ENCODE results near the gene TSHZ2.

TSHZ2 gene

DNA sequence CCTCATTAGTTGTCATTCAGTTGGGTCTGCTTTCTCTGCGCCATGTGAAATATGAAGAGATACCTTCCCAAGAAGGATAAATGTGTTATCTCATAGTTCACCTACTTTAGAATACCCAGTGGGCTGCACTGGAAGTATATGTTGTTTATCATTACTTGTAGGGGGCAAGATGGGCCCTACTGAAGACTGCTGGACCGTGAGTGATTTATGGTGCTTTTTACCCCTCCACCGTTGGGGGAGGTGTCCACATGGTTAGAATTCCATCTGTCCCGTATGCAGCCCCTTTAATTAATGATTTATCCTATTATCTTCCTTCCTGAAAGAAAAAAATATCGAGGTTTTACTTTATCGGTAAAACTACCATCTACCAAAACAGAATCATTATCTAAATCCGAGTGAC is 97.0 kb downstream of the TSHZ2 start:
- TF ChIP-seq, protein P1, sequence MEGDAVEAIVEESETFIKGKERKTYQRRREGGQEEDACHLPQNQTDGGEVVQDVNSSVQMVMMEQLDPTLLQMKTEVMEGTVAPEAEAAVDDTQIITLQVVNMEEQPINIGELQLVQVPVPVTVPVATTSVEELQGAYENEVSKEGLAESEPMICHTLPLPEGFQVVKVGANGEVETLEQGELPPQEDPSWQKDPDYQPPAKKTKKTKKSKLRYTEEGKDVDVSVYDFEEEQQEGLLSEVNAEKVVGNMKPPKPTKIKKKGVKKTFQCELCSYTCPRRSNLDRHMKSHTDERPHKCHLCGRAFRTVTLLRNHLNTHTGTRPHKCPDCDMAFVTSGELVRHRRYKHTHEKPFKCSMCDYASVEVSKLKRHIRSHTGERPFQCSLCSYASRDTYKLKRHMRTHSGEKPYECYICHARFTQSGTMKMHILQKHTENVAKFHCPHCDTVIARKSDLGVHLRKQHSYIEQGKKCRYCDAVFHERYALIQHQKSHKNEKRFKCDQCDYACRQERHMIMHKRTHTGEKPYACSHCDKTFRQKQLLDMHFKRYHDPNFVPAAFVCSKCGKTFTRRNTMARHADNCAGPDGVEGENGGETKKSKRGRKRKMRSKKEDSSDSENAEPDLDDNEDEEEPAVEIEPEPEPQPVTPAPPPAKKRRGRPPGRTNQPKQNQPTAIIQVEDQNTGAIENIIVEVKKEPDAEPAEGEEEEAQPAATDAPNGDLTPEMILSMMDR (IDR thresholded peaks at IDR 0.05; ENCODE audit: control extremely low read depth, extremely low read depth, low read depth, missing control alignments), result no peak
- ChIA-PET POLR2A (no interaction called here), CTCF (no interaction called here)
- no peak for DNase-seq (ENCODE audit: extremely low spot score)

DNA sequence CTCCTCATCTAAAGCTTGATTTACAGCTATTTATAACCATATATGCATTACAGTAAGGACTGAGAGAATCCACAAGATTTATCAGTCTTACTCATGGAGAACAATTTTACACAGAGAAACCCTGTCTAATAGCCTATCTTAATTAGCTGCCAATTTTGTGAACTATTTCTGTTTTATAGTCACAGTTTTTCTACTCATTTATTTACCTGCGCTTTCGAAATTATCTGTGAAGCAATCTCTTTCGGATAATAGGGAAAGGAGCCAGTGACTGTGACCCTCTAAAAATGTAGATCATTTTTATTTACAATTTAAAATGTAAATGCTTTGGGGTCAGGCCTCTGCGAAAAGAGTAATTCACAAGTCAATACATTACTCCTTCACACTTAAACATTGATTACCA is 98.1 kb downstream of the TSHZ2 start:
- CTCF ChIA-PET, result interaction anchor here (1.0 kb wide), 1 partner anchor 37 kb away, joined by 3 read pairs; no protein-coding TSS in a partner anchor
- TF ChIP-seq, protein P1 (IDR thresholded peaks at IDR 0.05; ENCODE audit: control extremely low read depth, extremely low read depth, low read depth, missing control alignments), result no peak
- no peak for DNase-seq (ENCODE audit: extremely low spot score)
- POLR2A ChIA-PET, result no interaction called here

DNA sequence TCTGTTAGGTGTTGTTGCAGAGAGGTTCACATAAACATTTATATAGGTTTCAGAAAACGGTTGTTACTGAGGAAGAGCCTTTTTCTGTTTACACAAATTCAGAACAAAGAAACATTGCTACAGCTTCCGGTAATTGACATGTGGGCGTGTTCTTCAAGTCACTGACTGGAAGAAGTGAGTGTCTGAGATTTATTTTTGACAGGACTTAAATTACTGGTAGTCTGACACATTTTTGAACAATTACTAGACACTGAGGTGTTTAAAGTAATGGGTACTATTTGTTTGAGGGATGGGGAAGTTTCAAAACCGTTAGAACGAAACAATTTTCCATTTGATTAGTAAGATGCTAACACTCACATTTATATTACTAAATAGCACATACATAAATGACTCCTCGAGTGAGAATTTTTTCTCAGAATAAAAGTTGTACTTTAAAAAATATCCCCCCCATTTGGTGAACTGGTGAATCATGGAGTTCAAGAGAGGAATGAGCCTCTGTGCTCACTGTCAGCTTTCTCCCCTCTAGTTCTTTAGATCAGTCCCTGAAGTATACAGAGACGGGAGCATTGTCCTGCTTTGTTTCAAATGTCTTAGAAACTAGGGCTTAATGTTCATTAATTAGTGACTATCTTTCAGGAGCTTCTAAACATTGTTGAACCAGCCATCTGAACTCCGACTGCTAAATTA is 98.7 kb downstream of the TSHZ2 start:
- DNase-seq (ENCODE audit: extremely low spot score), result no peak
- TF ChIP-seq, protein P1 (IDR thresholded peaks at IDR 0.05; ENCODE audit: control extremely low read depth, extremely low read depth, low read depth, missing control alignments), result no peak
- ChIA-PET POLR2A (no interaction called here), CTCF (interaction anchor here (1.0 kb wide), 1 partner anchor 38 kb away, joined by 3 read pairs; no protein-coding TSS in a partner anchor)

DNA sequence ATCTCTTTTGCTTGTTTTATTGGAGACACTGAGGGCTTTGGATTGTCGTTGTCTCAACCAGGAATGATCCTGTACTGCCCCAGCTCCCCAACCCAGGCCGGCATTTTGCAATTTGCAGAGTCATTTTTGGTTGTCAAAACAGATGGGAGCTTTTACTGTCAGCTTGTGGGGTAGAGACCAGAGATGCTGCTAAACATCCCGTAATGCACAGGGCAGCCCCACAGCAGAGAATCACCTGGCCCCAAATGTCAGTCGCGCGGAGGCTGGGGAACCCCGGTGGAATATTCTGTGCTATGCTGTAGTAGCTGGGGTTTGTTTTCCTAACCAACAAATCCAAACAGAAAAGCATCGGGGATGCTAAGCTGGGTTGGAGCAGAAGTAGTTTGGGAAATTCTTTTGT is 99.7 kb downstream of the TSHZ2 start:
- POLR2A ChIA-PET, result no interaction called here
- TF ChIP-seq, protein P1 (IDR thresholded peaks at IDR 0.05; ENCODE audit: control extremely low read depth, extremely low read depth, low read depth, missing control alignments), result no peak
- no peak for DNase-seq (ENCODE audit: extremely low spot score)
- CTCF ChIA-PET, result no interaction called here

DNA sequence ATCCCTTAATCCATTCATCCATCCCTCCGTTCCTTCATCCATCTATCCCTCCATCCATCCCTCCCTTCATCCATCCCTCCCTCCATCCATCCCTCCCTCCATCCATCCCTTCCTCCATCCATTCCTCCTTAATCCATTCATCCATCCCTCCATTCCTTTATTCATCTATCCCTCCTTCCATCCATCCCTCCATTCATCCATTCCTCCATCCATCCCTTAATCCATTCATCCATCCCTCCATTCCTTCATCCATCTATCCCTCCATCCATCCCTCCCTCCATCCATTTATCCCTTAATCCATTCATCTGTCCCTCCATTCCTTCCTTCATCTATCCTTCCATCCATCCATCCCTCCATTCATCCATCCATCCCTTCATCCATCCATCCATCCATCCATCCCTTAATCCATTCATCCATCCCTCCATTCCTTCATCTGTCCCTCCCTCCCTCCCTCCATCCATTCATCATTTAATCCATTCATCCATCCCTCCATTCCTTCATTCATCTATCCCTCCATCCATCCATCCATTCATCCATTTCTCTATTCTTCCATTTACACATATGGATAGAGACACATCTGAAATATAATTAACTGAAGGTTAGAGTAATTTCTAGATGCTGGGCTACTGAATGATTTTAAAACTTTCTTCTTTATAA is 100.9 kb downstream of the TSHZ2 start:
- ChIA-PET CTCF (no interaction called here), POLR2A (no interaction called here)
- DNase-seq (ENCODE audit: extremely low spot score), result no peak
- TF ChIP-seq, protein P1 (IDR thresholded peaks at IDR 0.05; ENCODE audit: control extremely low read depth, extremely low read depth, low read depth, missing control alignments), result no peak

DNA sequence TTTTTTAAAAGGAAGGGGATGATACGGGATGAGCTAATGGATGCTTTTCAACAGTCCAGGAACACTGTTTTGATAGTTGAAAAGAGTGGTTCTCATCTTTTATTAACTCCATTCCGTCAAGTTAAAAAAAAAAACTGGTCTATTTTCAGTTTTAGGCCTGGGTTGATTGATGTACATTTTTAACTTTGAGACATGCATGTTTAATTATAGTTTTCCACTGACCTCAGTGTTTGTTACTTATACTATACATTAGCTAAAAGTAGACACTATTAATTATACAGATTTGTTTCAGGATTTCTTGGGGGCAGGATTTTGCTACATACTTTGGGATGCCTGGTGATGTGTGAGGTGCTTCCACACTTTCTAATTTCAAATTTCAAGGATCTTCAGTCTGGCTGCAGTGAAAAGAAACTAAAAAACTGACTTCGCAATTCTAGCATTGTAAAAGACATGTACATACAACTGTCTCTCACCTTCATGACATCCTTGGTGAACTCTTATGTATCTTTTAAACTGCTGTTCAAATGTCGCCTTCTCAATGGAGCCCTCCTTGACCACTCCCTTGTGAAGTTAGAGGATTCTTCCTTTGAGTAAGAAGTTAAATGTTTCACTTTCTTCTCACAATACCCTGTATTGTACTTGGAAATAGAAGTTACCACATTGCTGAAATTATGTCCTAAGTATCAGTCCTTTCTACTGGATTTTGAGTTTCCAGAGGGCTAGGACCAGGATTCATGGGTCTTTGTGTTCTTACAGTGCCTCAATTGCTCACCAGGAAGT is 101.7 kb downstream of the TSHZ2 start:
- ChIA-PET CTCF (interaction anchor here (0.8 kb wide), 1 partner anchor 8 kb away, joined by 4 read pairs; no protein-coding TSS in a partner anchor), POLR2A (no interaction called here)
- TF ChIP-seq, protein P1 (IDR thresholded peaks at IDR 0.05; ENCODE audit: control extremely low read depth, extremely low read depth, low read depth, missing control alignments), result no peak
- DNase-seq (ENCODE audit: extremely low spot score), result no peak
